ENCODE measurements around the gene UBE2E3.
"Not testable (repeated sequence)": the region's sequence is repeated elsewhere in the genome, so short reads cannot be mapped to it uniquely, and the experiment has no call there.

The UBE2E3 gene

GRCh38 chr2:181037922-181038321, 57.5 kb downstream of the UBE2E3 start:
- no peak for DNase-seq

GRCh38 chr2:181038796-181039195, 58.4 kb downstream of the UBE2E3 start:
- no peak for DNase-seq

- DNase-seq = not testable (repeated sequence)
These were observed 60.4 kb downstream of the UBE2E3 start for GRCh38 chr2:181040839-181041238.

- DNase-seq = no peak
These were observed 61.3 kb downstream of the UBE2E3 start for GRCh38 chr2:181041661-181042060.

DNA sequence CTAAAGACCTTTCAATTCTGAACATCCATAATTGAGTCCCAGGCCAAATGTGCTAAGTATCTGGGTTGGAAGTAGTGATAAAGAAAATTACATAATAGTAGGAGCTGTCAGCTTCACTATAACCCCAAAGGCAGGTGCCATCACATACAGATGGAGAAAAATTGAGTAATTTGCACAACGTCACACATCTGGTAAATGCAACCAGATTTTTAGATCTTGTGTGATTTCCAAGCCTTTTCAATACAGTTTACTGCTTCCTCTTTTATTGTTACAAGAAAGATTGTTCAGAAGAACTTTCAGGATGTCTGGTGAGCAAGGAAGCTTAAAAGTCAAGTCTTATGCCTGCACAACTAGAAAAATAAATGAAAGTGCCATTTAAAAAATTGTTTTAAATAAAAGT, 62.3 kb downstream of the UBE2E3 start:
- DNase-seq = no peak

GRCh38 chr2:181046833-181047232, 66.4 kb downstream of the UBE2E3 start:
- DNase-seq = no peak

DNA sequence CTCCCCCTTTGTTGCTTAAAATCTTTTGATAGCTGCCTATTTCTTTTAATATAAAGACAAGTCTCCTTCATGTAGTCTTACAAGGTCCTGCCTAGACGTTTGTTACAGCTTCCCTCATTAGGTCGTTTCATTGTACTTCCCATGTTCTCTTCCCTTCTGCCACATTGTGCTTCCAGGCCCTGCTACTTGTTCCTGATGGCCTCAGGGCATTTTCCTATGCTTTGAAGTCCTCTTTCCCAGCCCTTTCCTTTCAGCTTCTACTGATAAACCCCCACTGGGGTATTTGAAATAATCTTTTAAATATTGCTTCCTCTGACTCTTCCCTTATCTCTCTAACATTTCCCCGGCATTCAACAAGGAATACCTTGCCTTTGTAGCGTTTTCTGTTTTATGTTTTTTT, 67.4 kb downstream of the UBE2E3 start:
- no peak for DNase-seq

- no peak for DNase-seq
These were observed 71.6 kb downstream of the UBE2E3 start for GRCh38 chr2:181051861-181052522.

- no peak for DNase-seq
These were observed 72.1 kb downstream of the UBE2E3 start for GRCh38 chr2:181052523-181052891.

- DNase-seq = no peak
These were observed 73.9 kb downstream of the UBE2E3 start for GRCh38 chr2:181054256-181054655.

DNA sequence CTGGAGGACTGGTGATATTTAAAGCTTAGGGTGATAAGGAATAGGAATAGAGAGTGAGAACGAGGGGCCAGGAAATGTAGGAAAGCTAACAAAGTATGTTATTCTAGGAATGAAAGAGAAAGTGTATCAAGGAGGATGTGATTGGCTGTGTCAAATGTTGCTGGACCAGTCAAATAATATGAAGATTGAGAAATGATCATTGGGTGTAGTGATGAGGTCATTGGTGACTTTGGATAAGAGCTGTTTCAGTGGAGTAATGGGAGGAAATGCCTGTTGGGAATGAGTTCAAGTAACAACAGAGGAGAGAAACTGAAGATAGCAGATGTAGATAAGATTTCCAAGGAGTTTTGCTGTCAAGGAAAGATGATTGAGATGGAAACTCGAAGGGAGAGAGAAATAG, 74.4 kb downstream of the UBE2E3 start:
- DNase-seq = no peak

DNA sequence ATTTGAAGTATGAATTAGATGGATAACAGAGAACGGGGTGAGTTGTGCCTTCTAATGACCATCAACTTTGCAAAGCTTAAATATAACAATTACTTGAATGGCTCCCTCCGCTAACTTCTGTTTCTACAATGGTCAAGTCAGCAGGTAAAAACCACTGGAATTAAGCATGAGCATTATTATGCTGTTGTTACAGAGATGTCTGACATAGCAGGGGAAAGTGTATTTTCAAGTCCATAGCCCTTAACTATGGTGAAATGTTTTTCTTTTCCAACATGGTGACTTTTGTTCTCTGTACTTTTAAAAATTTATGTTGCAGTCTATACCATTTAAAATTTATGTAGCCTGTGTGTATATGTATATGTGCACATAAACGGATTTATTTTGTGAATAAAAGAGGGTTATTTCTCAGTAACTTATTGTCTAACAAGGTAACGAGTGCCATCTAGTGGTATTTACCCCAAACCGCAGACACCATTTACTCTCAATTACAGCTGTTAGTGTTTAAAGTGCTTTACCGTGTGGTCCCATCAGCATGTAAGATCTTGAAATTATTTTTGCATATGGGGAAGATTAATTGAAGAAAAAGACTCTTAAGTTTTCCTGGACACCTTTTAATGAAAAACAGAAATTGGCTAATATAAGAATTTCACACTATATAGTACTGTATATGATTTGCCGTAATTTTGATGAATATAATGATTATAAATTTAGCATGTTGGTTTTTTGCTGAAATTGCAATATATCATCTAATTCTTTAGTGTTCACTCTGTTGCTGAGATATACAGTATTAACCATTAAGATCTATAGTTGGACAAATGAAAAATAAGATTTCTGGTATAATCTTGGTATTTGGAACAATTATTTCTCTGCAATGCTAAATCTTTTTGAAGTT, 78.2 kb downstream of the UBE2E3 start:
- no peak for DNase-seq

GRCh38 chr2:181063696-181064095, 83.3 kb downstream of the UBE2E3 start:
- no peak for DNase-seq

- no peak for DNase-seq
These were observed 85.1 kb downstream of the UBE2E3 start for GRCh38 chr2:181065458-181065857.

GRCh38 chr2:181066333-181066732, 85.9 kb downstream of the UBE2E3 start:
- DNase-seq = no peak

GRCh38 chr2:181070119-181070835, 89.9 kb downstream of the UBE2E3 start:
- no peak for DNase-seq

GRCh38 chr2:181070836-181071200, 90.4 kb downstream of the UBE2E3 start:
- DNase-seq = no peak

DNA sequence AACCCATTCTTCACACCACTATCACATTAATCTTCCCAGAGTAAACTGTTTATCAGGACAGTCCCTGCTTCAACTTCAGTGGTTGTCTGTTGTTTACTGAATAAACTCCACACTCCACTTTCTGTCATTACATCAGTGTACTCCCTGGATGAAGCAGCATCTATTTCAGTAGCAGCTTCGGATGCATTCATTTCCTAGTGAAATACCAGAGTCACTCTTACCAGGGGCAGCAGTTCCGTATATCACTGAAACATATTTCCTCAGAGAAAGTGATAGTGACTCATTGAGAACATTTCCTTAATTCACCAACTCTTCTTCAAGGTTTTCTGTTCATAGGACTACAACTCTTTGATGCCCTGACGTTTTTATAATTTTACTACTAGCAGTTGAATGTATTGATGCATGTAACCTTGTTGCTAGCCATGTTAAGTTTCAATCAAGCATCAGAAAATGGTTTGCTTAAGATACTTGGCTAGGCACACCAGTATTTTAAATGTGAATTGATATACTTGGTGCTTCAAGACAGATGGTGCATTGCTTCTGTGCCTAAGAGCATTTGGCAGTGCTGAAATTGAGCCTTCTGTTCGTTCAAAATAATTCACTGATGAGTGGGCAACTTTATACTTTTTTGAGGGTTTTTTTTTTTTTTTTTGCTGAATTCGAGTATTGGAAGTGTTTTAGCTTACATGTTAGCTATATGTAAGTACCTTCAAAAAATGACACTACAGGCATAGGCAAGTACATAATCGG, 92.3 kb downstream of the UBE2E3 start:
- no peak for DNase-seq

GRCh38 chr2:181073896-181074295, 93.5 kb downstream of the UBE2E3 start:
- no peak for DNase-seq

GRCh38 chr2:181074457-181074856, 94.1 kb downstream of the UBE2E3 start:
- DNase-seq = no peak

GRCh38 chr2:181076658-181077057, 96.3 kb downstream of the UBE2E3 start:
- DNase-seq = no peak

DNA sequence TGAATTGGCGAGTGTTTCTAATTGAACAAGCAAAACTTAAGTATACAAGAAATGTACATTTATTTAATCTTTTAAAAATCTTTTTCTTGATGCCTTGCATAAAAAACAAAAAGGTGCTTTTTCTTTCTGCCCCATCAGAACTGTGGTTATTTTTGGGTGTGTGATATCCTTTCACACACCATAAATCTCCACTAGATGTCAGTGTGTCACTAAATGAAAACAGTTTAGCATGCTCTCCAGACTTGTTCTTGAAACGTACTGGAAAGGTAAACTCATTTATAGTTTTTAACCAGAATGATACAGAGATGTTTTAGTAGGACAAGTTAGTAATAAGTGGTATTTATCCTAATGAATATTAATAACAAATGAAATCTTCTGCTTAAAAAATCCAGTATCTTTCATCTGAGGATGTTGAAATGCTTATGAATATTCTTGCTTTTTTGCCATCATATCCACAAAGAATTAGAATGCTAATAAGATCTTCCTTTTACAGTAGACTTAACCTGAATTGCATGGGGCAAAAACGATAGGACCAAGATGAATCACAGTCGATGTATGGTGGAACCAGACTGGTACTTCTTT, 96.8 kb downstream of the UBE2E3 start:
- no peak for DNase-seq

- no peak for DNase-seq
These were observed 102.7 kb downstream of the UBE2E3 start for GRCh38 chr2:181083140-181083539.
